Liver (tissue), 3 donors: ENCODE results near the gene SESTD1.

Source experiments
- CTCF ChIP-seq: fragments of 150-350 bp; IDR thresholded peaks from 2 replicates; pipeline ENCODE4 v1.5.1; 2017; ENCODE audit warnings: improper control_type of control experiment, low read depth, low read length; ENCODE audit not compliant: missing input control
- FOXA1 ChIP-seq: IDR thresholded peaks from 2 replicates; pipeline ENCODE4 v1.6.1; 2016; ENCODE audit warnings: antibody characterized with exemption
- RXRA ChIP-seq, 2 donors: IDR thresholded peaks; 2 replicates each; pipeline ENCODE4 v1.6.1; 2017 to 2018; ENCODE audit warnings: antibody characterized with exemption in 2 of 2, mild to moderate bottlenecking in 1 of 2
- donor health status: healthy.
- donor health status: healthy.

GRCh38 chr2:179104736-179105135 is 159.9 kb downstream of the SESTD1 start:
- TF ChIP-seq CTCF: no peak
- no peak for TF ChIP-seq FOXA1
- TF ChIP-seq RXRA (IDR thresholded peaks at IDR 0.05): no peak
